Neutrophil (primary cell): ENCODE data around the gene ZFP36L2.

Experiments
- H3K27ac ChIP-seq: fragments of 200-600 bp; sonication (generic); 2 replicates; pipeline ENCODE4 v1.5.1; 2016; ENCODE audit warnings: mild to moderate bottlenecking, moderate library complexity
- H3K27me3 ChIP-seq: fragments of 200-600 bp; sonication (generic); 2 replicates; pipeline ENCODE4 v1.6.0; 2016; ENCODE audit warnings: mild to moderate bottlenecking
- H3K36me3 ChIP-seq: fragments of 200-600 bp; sonication (generic); 2 replicates; pipeline ENCODE4 v1.5.1; 2017
- H3K4me1 ChIP-seq, 2 experiments: fragments of 200-600 bp in 1 of 2; sonication (generic) in 1 of 2; 1 replicate in 1 of 2; 2 replicates in 1 of 2; pipeline versions ENCODE4 v1.5.1 to v1.6.1; 2013 to 2016; ENCODE audit warnings: low read depth in 1 of 2, low read length in 1 of 2, mild to moderate bottlenecking in 1 of 2, moderate library complexity in 1 of 2; ENCODE audit not compliant: control insufficient read depth in 1 of 2, insufficient read depth in 1 of 2
- H3K4me3 ChIP-seq, 2 experiments: fragments of 200-600 bp in 1 of 2; sonication (generic) in 1 of 2; 1 replicate in 1 of 2; 2 replicates in 1 of 2; pipeline ENCODE4 v1.5.1; 2013 to 2016; ENCODE audit warnings: low read depth in 1 of 2, low read length in 1 of 2, mild to moderate bottlenecking in 1 of 2, moderate library complexity in 1 of 2
- H3K9me3 ChIP-seq: fragments of 200-600 bp; sonication (generic); 2 replicates; pipeline ENCODE4 v1.5.1; 2016
- TF ChIP-seq, protein P1 (sequence below): fragments of 200-600 bp; sonication (generic); IDR thresholded peaks from 2 replicates; pipeline ENCODE4 v1.5.1; 2016; ENCODE audit warnings: antibody characterized with exemption

Gene ZFP36L2

DNA sequence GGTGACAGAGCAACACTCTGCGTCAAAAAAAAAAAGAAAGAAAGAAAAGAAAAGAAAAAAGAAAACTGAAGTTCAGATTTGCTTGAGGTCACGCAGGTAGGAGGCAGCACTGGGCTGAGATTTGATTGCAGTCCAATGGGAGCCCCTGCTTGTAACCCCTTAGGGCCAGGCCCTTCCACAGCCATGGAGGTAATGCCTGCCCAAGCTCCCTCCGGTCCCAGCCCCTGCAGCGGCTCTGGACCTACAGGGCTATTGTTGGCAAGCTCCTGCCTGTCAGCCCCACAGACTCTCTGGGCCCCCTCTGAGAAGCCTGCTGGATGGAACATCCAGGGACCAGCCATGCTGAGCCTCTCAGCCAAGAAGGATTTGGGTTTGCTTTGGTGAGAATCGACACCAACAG lies 12.2 kb downstream of the ZFP36L2 start:
- no peaks in the 10 kb centered on the region for H3K36me3 ChIP-seq
- TF ChIP-seq, protein P1, sequence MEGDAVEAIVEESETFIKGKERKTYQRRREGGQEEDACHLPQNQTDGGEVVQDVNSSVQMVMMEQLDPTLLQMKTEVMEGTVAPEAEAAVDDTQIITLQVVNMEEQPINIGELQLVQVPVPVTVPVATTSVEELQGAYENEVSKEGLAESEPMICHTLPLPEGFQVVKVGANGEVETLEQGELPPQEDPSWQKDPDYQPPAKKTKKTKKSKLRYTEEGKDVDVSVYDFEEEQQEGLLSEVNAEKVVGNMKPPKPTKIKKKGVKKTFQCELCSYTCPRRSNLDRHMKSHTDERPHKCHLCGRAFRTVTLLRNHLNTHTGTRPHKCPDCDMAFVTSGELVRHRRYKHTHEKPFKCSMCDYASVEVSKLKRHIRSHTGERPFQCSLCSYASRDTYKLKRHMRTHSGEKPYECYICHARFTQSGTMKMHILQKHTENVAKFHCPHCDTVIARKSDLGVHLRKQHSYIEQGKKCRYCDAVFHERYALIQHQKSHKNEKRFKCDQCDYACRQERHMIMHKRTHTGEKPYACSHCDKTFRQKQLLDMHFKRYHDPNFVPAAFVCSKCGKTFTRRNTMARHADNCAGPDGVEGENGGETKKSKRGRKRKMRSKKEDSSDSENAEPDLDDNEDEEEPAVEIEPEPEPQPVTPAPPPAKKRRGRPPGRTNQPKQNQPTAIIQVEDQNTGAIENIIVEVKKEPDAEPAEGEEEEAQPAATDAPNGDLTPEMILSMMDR = no peak
- peak overlapping the region in 1 of 2 experiments; percentile 53 for H3K4me3 ChIP-seq
- peaks cover 91 to 95% of the 10 kb centered on the region in 2 experiments for H3K4me1 ChIP-seq
- no peaks in the 10 kb centered on the region for H3K27me3 ChIP-seq
- H3K27ac ChIP-seq = peak overlapping the region; percentile 95
- no peaks in the 10 kb centered on the region for H3K9me3 ChIP-seq

DNA sequence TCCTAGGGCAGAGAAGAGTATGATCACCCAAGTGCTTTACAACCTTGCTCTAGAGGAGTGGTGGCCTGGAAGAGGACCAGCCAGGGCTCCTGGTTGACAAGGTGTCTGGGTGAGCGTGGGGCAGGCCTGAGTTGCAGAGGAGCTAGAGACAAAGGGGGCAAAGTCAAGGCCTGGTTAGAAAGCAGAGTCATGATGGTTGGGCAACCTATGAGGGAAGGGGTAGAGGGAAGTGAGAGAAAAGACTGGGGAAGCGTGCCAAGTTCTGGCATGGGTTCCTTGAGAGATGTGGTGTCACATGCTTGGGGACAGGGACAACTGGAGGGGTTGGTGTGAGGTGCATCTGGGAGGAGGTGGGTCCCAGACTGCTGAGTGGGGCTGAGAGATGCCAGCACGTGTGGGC lies 13.5 kb downstream of the ZFP36L2 start:
- H3K36me3 ChIP-seq = no peaks in the 10 kb centered on the region
- no peaks in the 10 kb centered on the region for H3K9me3 ChIP-seq
- H3K27ac ChIP-seq = peak overlapping the region; percentile 95
- peak overlapping the region; percentile 39 to 53 for H3K4me3 ChIP-seq
- H3K4me1 ChIP-seq = peaks cover 91 to 95% of the 10 kb centered on the region in 2 experiments
- no peaks in the 10 kb centered on the region for H3K27me3 ChIP-seq
- TF ChIP-seq, protein P1 = peak; percentile 13

DNA sequence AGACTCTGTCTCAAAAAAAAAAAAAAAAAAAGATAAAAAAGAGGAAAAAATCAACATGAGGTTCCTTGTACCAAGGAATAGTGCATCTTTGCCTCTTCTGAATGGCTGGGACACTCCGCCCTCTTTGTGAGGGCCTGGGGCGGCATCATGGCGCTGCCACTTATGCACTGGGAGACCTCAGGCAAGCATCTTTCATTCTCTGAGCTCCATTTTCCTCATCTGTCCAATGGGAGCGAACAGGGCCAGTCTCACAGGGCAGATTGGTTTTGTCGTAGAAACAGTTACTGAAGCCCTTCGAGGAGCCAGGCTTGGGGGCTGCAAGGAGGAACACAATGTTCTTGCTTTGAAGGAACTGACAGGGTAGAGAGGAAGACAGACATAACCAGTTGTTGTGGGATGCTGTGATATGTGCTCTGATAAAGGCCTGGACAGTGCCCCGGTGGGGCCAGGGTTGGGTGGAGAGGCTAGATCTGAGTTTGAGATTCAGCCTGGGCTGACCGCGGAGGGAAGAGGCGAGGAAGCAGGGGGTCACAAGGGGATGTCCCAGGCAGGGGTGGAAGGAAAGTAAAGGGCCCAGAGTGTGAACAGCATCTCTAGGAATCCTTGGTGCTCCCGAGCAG lies 14.1 kb downstream of the ZFP36L2 start:
- Histone ChIP-seq H3K4me1 (peaks cover 91 to 95% of the 10 kb centered on the region in 2 experiments), H3K27ac (peak overlapping the region; percentile 95), H3K4me3 (peak overlapping the region; percentile 39 to 53), H3K36me3 (no peaks in the 10 kb centered on the region), H3K9me3 (no peaks in the 10 kb centered on the region), H3K27me3 (no peaks in the 10 kb centered on the region)
- TF ChIP-seq, protein P1 = no peak

DNA sequence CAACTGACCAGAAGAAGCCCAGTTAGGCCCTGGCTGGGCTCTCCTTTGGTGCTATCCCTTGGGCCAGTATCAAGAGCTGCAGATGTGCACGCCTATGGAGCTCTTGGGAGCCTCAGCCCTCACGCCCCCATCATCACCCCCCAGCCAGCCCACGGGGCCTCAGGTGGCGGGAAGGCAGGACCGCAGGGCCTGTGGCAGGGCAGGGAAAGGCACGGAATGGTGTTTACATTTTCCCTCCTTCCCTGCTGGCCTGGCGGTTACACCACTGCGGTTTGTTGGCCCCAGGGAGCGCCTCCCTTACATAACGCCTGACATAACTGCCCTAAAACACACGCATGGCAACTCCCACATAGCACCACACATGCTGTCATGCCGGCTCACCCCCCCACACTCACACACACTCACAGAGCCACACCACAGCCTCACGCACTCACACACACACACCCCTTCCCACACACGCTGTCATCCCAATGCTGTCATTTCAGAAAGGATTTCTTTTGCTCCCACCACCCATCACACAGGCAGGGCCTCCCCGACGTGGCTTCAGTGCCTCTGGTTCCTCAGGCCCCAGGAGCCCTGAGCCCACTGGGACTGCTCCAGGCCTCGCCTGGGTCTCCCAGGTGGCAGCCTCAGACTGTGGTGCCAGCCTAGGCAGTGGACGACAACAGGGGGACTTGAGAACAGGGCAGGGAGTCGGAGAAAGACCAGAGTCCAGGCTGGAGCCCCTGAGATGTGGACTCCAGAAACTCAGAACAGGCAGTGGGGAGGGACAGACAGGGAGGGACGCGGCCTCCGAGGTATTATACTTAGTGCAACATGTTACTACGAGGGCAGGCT lies 15.7 kb downstream of the ZFP36L2 start:
- H3K36me3 ChIP-seq = no peaks in the 10 kb centered on the region
- H3K4me3 ChIP-seq = peak overlapping the region; percentile 41 to 46
- H3K9me3 ChIP-seq = no peaks in the 10 kb centered on the region
- TF ChIP-seq, protein P1 = no peak
- peak overlapping the region; percentile 95 for H3K27ac ChIP-seq
- no peaks in the 10 kb centered on the region for H3K27me3 ChIP-seq
- H3K4me1 ChIP-seq = peaks cover 98 to 99% of the 10 kb centered on the region in 2 experiments

DNA sequence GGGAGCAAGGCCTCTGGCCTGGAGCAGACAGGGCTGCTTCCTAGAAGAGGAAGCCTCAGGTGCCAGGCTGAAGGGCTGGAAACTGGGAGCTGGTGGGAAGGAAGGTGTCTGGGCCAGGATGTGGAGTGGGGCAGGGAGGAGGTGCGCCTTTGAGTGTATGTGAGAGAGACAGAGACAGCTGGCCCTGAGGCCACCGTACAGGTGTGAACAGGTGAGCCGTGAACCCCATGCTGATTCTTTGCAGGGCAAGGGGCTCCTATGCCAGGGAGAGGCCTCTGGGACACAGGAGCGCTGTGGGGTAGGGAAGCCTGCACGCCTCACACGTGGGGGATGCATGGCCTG lies 16.3 kb downstream of the ZFP36L2 start:
- Histone ChIP-seq H3K36me3 (no peaks in the 10 kb centered on the region), H3K4me1 (peaks cover 92 to 93% of the 10 kb centered on the region in 2 experiments), H3K9me3 (no peaks in the 10 kb centered on the region), H3K27ac (peak overlapping the region; percentile 95), H3K27me3 (no peaks in the 10 kb centered on the region), H3K4me3 (peak overlapping the region; percentile 41 to 46)
- TF ChIP-seq, protein P1 = no peak
